GM12801 (cell line): ENCODE results near the gene CLEC16A.

Source experiments
- TF ChIP-seq, protein P1 (sequence below): IDR thresholded peaks from one replicate; pipeline ENCODE4 v1.5.1; 2011; ENCODE audit warnings: control low read depth; ENCODE audit not compliant: insufficient read length; ENCODE audit errors: extremely low read depth

Gene CLEC16A

DNA sequence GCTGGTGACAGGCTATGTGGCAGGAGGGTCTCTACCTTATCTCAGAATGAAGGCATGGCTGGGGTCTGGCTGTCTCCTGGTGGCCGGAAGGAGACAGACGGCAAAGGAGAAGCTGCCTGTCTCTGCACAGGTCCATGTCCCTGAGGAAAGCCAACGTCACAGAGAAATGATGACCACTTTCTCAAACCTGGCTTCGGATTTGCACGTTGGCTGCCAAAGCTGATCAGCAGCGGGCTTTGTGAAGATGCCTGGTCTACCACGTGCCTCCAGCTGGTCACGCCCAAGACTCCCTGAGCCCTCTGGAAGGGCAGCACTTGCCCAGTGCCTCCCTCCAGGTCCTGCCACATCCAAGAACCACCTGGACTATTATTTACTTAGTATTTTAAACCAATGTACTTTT, 10.5 kb upstream of the CLEC16A start:
- TF ChIP-seq, protein P1, sequence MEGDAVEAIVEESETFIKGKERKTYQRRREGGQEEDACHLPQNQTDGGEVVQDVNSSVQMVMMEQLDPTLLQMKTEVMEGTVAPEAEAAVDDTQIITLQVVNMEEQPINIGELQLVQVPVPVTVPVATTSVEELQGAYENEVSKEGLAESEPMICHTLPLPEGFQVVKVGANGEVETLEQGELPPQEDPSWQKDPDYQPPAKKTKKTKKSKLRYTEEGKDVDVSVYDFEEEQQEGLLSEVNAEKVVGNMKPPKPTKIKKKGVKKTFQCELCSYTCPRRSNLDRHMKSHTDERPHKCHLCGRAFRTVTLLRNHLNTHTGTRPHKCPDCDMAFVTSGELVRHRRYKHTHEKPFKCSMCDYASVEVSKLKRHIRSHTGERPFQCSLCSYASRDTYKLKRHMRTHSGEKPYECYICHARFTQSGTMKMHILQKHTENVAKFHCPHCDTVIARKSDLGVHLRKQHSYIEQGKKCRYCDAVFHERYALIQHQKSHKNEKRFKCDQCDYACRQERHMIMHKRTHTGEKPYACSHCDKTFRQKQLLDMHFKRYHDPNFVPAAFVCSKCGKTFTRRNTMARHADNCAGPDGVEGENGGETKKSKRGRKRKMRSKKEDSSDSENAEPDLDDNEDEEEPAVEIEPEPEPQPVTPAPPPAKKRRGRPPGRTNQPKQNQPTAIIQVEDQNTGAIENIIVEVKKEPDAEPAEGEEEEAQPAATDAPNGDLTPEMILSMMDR = no peak

DNA sequence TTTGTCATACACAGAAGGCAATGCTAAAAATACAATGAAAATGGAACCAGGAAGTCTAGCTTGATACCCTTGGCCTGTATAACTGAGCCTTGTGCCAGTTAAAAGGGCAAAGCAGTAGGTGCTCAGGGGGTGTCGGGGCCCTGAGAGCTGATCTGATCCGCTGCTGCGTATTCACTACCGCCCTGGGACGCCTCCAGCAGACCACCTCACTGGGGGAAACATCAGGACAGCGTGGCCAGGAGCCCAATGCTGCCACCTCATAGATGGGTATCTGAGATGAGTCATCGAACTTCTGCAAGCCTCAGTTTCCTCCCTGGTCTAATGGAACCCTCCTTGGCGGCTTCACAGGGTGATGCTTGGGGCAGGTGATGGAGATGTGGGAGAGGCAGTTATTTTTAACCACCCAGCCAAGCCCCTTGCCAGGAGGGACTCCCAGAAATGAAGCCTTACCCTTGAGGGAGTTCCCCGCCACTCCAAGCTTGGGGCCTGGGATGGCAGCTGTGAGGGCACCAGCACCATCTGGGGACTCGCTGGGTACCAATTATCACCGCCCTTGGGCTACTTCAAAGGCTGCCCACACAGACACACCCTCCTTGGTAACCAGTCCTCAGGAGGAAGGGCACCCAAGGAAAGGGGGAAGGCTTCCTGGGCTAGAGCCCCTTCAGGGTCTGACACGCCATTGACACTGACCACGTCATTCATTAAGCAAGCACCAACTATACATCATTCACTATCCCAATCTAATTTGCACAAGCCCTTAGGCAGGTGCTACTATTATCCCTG, 9.8 kb upstream of the CLEC16A start:
- TF ChIP-seq, protein P1 = no peak

DNA sequence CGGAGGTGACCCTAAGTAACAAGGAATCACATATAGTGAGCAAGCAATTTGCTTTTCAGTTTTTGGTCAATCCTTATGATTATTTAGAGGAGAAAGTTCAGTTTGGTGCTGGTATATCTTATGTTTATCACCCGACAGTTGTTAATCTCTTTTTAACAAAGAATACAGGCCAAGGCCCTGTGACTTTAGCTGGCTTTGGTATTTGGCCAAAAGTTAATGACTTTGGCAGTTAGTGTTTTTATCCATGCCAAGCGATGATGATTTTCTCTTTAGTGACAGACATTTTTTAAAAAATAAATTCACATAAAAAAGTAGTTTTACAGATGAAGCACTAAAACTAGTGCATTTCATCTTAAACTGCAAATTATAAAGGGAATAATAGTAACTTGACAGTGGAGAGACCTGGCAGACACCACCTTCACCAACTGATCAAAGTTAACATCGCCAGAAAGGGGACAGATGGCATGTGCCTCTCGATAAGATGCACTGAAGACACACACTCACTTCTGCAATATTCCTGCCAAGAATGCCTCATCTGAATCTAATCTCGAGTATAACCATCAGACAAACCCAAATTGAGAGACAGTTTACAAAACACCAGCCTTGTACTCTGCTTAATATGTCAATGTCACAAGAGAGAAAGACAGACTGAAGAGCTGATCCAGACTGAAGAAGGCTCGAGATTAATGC, 9.0 kb upstream of the CLEC16A start:
- TF ChIP-seq, protein P1 = no peak

DNA sequence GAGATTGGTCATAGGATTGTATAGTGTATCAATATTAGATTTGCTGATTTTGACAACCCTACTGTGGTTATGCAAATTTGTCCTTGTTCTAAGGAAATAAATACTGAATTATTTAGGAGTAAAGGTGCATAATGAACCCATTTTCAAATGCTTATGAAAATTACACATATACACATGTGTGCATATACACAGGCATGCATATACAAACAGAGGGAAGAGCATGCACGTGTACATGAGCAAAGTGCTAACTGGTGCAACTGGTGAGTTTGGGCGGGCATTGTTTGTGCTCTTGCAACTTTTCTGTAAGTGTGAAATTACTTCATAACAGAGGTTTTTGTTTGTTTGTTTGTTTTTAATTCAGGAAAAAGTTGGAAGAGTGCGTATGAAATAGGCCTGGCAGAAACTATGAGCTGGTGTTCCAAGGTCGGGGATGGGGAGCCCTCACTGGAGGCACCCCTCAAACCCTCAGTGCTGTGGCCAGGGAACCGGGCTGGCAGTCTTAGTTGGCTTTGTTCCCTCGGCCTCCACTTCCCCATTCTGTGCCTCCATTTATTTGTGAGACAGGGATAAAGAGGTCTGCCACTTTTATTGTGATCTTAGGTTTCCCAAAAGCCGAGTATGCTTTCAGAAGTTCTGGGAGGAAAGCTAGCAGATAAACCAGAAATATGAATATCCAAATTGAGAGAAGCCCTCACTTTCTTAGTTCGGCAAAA, 7.9 kb upstream of the CLEC16A start:
- TF ChIP-seq, protein P1 = no peak

DNA sequence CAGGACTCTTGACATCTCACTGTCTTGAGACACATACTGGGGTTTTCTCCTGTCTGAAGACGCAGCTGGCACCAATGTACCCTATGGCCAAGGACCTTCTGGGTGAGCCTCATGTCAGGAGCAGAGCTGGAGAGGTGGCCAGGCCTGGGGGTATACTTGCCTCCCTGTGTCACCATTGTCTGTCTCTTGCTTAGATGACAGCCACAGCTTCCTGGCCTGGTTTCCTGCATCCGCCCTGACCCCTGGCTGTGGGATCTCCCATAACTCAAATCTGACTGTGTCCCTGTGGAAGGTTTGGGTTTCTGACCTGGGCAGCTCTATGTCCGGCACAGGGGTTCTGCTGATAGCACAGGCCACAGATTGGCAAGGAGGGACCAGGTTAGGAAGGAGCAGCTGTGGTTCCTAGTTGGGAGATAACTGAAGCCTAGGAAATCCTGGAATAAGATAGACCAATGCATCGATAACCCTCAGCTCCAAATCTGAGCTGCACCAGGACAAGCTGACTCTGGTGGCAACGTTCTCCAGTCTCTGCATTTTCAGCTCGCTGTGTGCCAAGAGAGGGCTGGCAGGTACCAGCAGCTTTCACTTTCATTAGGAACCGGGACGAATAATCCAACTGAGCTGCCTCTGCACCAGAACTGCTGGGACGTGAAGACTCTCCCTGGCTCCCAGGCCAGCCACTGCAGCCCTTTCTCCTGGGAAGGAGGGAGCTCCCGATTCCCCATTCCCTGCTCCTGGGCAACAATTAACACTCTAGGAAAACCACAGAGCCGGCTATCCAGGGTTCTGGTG, 7.1 kb upstream of the CLEC16A start:
- TF ChIP-seq, protein P1 = no peak

DNA sequence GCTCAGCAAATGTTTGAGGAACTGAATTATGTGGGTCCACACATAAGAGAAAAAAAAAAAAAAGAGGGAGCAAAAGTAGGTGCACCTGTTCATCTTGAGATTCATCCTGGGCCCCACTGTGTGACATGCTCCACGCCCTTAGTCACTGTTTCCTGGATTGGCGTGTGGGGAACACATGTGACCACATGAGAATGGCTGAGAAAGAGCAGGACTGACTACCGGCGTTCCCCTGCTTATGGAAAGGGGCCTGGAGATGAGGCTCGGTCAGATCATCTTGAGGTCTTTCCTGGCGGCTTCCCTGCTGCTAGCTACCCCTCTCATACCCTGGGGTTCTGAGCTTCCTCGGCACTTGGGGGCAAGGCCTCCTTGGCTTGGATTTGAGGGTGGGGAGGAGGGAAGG, 6.0 kb upstream of the CLEC16A start:
- TF ChIP-seq, protein P1 = no peak
